HEK293 (cell line): Measurements from ENCODE around the gene TMEM141.

Experiments used
- CTCF ChIA-PET: fragments of 350-600 bp; formaldehyde crosslinking; extraction: SDS; loops from one replicate; lab custom pipeline; 2021; ENCODE audit warnings: antibody characterized with exemption; lab: Yijun Ruan, JAX
- POLR2A ChIA-PET: fragments of 300-600 bp; formaldehyde crosslinking; extraction: SDS; loops from one replicate; lab custom pipeline; 2020; ENCODE audit warnings: antibody characterized with exemption, inconsistent platforms; lab: Yijun Ruan, JAX
- H3K27ac ChIP-seq: fragments of 200-500 bp; sonication (Bioruptor generic); 2 replicates; pipeline ENCODE4 v1.5.1; 2014; ENCODE audit warnings: low read depth, low read length, control low read depth, inconsistent platforms; ENCODE audit errors: extremely low read depth
- H3K36me3 ChIP-seq, 2 experiments: fragments of 200-500 bp in 1 of 2; sonication (Bioruptor generic) in 1 of 2; 1 replicate in 1 of 2; 2 replicates in 1 of 2; pipeline ENCODE4 v1.5.1; 2014 to 2017; ENCODE audit warnings: inconsistent platforms in 2 of 2, low read length in 2 of 2; ENCODE audit not compliant: control insufficient read depth in 2 of 2, insufficient read depth in 1 of 2
- H3K4me1 ChIP-seq: fragments of 200-500 bp; sonication (Bioruptor generic); 2 replicates; pipeline ENCODE4 v1.5.1; 2014; ENCODE audit warnings: mild to moderate bottlenecking, low read length, inconsistent platforms; ENCODE audit not compliant: control insufficient read depth, insufficient read depth
- H3K4me3 ChIP-seq: 2 replicates; pipeline ENCODE4 v1.5.1; 2011; ENCODE audit warnings: low read depth, mild to moderate bottlenecking, control low read depth, low read length, moderate library complexity
- H3K9me3 ChIP-seq: fragments of 200-500 bp; sonication (Bioruptor generic); 2 replicates; pipeline ENCODE4 v1.5.1; 2014; ENCODE audit warnings: low read depth, low read length, inconsistent platforms; ENCODE audit not compliant: control insufficient read depth, insufficient read depth
- BCL11B ChIP-seq: fragments of 450-650 bp; formaldehyde crosslinking; IDR thresholded peaks from 2 replicates; pipeline ENCODE4 v1.5.1; 2016; ENCODE audit warnings: low read depth, missing biosample characterization, missing genetic modification characterization
- EGR2 ChIP-seq: fragments of 450-650 bp; formaldehyde crosslinking; IDR thresholded peaks from 2 replicates; pipeline ENCODE4 v1.5.1; 2016; ENCODE audit warnings: low read depth, missing biosample characterization, missing genetic modification characterization
- GLIS1 ChIP-seq: fragments of 450-650 bp; formaldehyde crosslinking; IDR thresholded peaks from 2 replicates; pipeline ENCODE4 v1.5.1; 2016; ENCODE audit warnings: missing biosample characterization, missing genetic modification characterization
- GLIS2 ChIP-seq: fragments of 450-650 bp; formaldehyde crosslinking; IDR thresholded peaks from 2 replicates; pipeline ENCODE4 v1.5.1; 2016; ENCODE audit warnings: missing biosample characterization, missing genetic modification characterization
- KLF9 ChIP-seq: fragments of 450-650 bp; formaldehyde crosslinking; IDR thresholded peaks from 2 replicates; pipeline ENCODE4 v1.5.1; 2016; ENCODE audit warnings: missing biosample characterization, missing genetic modification characterization, low read depth
- SP7 ChIP-seq: fragments of 450-650 bp; formaldehyde crosslinking; IDR thresholded peaks from 2 replicates; pipeline ENCODE4 v1.5.1; 2016; ENCODE audit warnings: missing biosample characterization, missing genetic modification characterization
- YY2 ChIP-seq: fragments of 450-650 bp; formaldehyde crosslinking; IDR thresholded peaks from 2 replicates; pipeline ENCODE4 v1.5.1; 2016; ENCODE audit warnings: missing biosample characterization, missing genetic modification characterization
- ZBTB8A ChIP-seq: fragments of 450-650 bp; formaldehyde crosslinking; IDR thresholded peaks from 2 replicates; pipeline ENCODE4 v1.5.1; 2016; ENCODE audit warnings: missing biosample characterization, missing genetic modification characterization
- ZFHX2 ChIP-seq: fragments of 450-650 bp; formaldehyde crosslinking; conservative IDR thresholded peaks from 2 replicates; pipeline ENCODE4 v1.5.1; 2016; ENCODE audit warnings: missing biosample characterization, missing genetic modification characterization
- ZFP69B ChIP-seq: fragments of 450-650 bp; formaldehyde crosslinking; IDR thresholded peaks from 2 replicates; pipeline ENCODE4 v1.5.1; 2016; ENCODE audit warnings: missing biosample characterization, missing genetic modification characterization
- ZNF175 ChIP-seq: fragments of 450-650 bp; formaldehyde crosslinking; IDR thresholded peaks from 2 replicates; pipeline ENCODE4 v1.5.1; 2016; ENCODE audit warnings: missing biosample characterization, missing genetic modification characterization
- ZNF24 ChIP-seq: fragments of 450-650 bp; formaldehyde crosslinking; IDR thresholded peaks from 2 replicates; pipeline ENCODE4 v1.5.1; 2016; ENCODE audit warnings: missing biosample characterization, missing genetic modification characterization
- ZNF335 ChIP-seq: fragments of 450-650 bp; formaldehyde crosslinking; conservative IDR thresholded peaks from 2 replicates; pipeline ENCODE4 v1.5.1; 2016; ENCODE audit warnings: missing biosample characterization, missing genetic modification characterization
- ZNF366 ChIP-seq: fragments of 450-650 bp; formaldehyde crosslinking; conservative IDR thresholded peaks from 2 replicates; pipeline ENCODE4 v1.5.1; 2016; ENCODE audit warnings: missing biosample characterization, missing genetic modification characterization
- ZNF37A ChIP-seq: fragments of 450-650 bp; IDR thresholded peaks from 2 replicates; pipeline ENCODE4 v1.5.1; 2018; ENCODE audit warnings: missing biosample characterization, missing genetic modification characterization
- ZNF473 ChIP-seq: fragments of 450-650 bp; formaldehyde crosslinking; IDR thresholded peaks from 2 replicates; pipeline ENCODE4 v1.5.1; 2017; ENCODE audit warnings: missing biosample characterization, missing genetic modification characterization
- ZNF501 ChIP-seq: fragments of 450-650 bp; formaldehyde crosslinking; IDR thresholded peaks from 2 replicates; pipeline ENCODE4 v1.5.1; 2016; ENCODE audit warnings: missing biosample characterization, missing genetic modification characterization
- ZNF529 ChIP-seq: fragments of 450-650 bp; formaldehyde crosslinking; IDR thresholded peaks from 2 replicates; pipeline ENCODE4 v1.5.1; 2017; ENCODE audit warnings: missing genetic modification characterization, missing biosample characterization; ENCODE audit not compliant: insufficient replicate concordance
- ZNF654 ChIP-seq: fragments of 450-650 bp; formaldehyde crosslinking; IDR thresholded peaks from 2 replicates; pipeline ENCODE4 v1.5.1; 2016; ENCODE audit warnings: low read depth, missing biosample characterization, missing genetic modification characterization
- TF ChIP-seq, protein P1 (sequence below): fragments of 450-650 bp; formaldehyde crosslinking; IDR thresholded peaks from 2 replicates; pipeline ENCODE4 v1.5.1; 2016; ENCODE audit warnings: missing biosample characterization, missing genetic modification characterization
- TF ChIP-seq, protein P2 (sequence below): fragments of 450-650 bp; formaldehyde crosslinking; IDR thresholded peaks from 2 replicates; pipeline ENCODE4 v1.5.1; 2016; ENCODE audit warnings: missing biosample characterization, missing genetic modification characterization
- TF ChIP-seq, protein P3 (sequence below): sonication (generic); formaldehyde crosslinking; IDR thresholded peaks from 2 replicates; pipeline ENCODE4 v1.8.1; 2022; ENCODE audit warnings: mild to moderate bottlenecking, moderate library complexity, missing genetic modification reagents
- TF ChIP-seq, protein P4 (sequence below): fragments of 450-650 bp; formaldehyde crosslinking; IDR thresholded peaks from 2 replicates; pipeline ENCODE4 v1.5.1; 2016; ENCODE audit warnings: missing biosample characterization, missing genetic modification characterization
- TF ChIP-seq, protein P5 (sequence below): fragments of 450-650 bp; formaldehyde crosslinking; optimal IDR thresholded peaks from 2 replicates; pipeline ENCODE3; 2016; ENCODE audit warnings: missing biosample characterization, mild to moderate bottlenecking, missing genetic modification characterization

Gene TMEM141

DNA sequence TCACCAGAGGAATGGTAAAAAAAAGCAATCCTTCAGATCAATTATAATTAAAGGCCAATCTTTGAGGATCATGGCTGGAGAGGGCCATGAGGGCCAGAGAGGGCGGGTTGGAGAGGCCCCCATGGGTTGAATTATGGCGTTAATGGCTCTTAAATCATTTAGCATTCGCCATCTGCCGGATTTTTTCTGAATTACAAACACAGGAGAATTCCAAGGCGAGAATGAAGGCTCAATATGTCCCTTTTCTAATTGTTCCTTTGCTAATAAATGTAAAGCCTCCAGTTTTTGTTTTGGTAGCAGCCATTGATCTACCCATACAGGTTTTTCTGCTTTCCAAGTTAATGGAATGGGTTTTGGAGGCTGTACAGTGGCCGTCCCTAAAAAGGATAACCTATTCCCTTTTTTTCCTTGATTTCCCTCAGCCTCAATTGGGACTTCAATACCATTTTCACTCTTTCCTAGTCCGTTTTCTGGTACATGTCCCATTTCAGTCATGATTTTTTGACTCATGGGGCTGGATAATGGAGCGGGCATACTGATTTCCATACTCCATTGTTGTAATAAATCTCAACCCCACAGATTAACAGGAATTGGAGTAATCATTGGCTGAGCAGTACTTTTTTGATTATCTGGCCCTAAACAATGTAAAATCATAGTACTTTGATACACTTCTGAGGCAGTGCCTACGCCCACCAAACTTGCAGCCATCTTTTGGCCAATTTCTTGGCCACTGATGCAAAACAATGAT is 6.7 kb upstream of the TMEM141 start:
- Histone ChIP-seq H3K36me3 (no peaks in the 10 kb centered on the region), H3K4me3 (no peak overlapping the region), H3K9me3 (no peaks in the 10 kb centered on the region), H3K27ac (no peak overlapping the region), H3K4me1 (no peaks in the 10 kb centered on the region; the same call in 1 of the 2 replicates)
- ChIA-PET POLR2A (no interaction called here), CTCF (interaction anchor here (0.6 to 8.2 kb wide), 10 partner anchors 17 to 285 kb away, joined by 3 to 79 read pairs (median 6); partner anchors contain the start of genes ABCA2, LCN15 and LCN8)
- TF ChIP-seq ZNF366 (tag by site-specific recombination) (no peak), ZNF335 (tag by site-specific recombination) (peak; percentile 61), GLIS1 (tag by site-specific recombination) (peak; percentile 57), BCL11B (tag by site-specific recombination) (no peak), ZBTB8A (tag by site-specific recombination) (0 out of 2 replicates have a peak, but pooled peaks have one; percentile 12), YY2 (0 out of 2 replicates have a peak, but pooled peaks have one; percentile 32), GLIS2 (tag by site-specific recombination) (peak; percentile 48; the same call in 1 of the 2 replicates), ZFP69B (no peak), ZNF654 (tag by site-specific recombination) (peak; percentile 58), EGR2 (tag by site-specific recombination) (no peak)
- TF ChIP-seq, protein P1, sequence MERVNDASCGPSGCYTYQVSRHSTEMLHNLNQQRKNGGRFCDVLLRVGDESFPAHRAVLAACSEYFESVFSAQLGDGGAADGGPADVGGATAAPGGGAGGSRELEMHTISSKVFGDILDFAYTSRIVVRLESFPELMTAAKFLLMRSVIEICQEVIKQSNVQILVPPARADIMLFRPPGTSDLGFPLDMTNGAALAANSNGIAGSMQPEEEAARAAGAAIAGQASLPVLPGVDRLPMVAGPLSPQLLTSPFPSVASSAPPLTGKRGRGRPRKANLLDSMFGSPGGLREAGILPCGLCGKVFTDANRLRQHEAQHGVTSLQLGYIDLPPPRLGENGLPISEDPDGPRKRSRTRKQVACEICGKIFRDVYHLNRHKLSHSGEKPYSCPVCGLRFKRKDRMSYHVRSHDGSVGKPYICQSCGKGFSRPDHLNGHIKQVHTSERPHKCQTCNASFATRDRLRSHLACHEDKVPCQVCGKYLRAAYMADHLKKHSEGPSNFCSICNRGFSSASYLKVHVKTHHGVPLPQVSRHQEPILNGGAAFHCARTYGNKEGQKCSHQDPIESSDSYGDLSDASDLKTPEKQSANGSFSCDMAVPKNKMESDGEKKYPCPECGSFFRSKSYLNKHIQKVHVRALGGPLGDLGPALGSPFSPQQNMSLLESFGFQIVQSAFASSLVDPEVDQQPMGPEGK = peak; percentile 33; the same call in 1 of the 2 replicates
- TF ChIP-seq, protein P2, sequence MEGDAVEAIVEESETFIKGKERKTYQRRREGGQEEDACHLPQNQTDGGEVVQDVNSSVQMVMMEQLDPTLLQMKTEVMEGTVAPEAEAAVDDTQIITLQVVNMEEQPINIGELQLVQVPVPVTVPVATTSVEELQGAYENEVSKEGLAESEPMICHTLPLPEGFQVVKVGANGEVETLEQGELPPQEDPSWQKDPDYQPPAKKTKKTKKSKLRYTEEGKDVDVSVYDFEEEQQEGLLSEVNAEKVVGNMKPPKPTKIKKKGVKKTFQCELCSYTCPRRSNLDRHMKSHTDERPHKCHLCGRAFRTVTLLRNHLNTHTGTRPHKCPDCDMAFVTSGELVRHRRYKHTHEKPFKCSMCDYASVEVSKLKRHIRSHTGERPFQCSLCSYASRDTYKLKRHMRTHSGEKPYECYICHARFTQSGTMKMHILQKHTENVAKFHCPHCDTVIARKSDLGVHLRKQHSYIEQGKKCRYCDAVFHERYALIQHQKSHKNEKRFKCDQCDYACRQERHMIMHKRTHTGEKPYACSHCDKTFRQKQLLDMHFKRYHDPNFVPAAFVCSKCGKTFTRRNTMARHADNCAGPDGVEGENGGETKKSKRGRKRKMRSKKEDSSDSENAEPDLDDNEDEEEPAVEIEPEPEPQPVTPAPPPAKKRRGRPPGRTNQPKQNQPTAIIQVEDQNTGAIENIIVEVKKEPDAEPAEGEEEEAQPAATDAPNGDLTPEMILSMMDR (tag by site-specific recombination) = 0 out of 2 replicates have a peak, but pooled peaks have one; percentile 25

DNA sequence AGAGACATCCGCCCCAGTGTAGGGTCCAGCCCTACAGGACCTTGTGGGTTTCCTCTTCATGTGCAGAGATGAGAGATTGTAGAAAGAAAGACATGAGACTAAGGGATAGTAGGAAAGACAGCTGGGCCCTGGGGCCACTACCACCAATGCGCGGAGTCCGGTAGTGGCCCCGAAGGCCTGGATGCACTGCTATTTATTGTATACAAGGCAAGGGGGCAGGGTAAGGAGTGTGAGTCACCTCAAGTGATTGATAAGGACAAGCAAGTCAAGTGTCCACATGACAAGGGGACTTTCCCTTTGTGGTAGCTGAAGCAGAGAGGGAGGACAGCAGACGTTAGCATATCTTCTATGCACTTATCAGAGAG is 6.2 kb upstream of the TMEM141 start:
- Histone ChIP-seq H3K4me1 (peaks cover under 1% of the 10 kb centered on the region), H3K4me3 (no peak overlapping the region), H3K36me3 (no peaks in the 10 kb centered on the region), H3K27ac (no peak overlapping the region), H3K9me3 (no peaks in the 10 kb centered on the region)
- TF ChIP-seq, protein P3, sequence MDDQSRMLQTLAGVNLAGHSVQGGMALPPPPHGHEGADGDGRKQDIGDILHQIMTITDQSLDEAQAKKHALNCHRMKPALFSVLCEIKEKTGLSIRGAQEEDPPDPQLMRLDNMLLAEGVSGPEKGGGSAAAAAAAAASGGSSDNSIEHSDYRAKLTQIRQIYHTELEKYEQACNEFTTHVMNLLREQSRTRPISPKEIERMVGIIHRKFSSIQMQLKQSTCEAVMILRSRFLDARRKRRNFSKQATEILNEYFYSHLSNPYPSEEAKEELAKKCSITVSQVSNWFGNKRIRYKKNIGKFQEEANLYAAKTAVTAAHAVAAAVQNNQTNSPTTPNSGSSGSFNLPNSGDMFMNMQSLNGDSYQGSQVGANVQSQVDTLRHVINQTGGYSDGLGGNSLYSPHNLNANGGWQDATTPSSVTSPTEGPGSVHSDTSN = no peak
- TF ChIP-seq ZNF473 (no peak), ZNF529 (no peak), SP7 (tag by site-specific recombination) (no peak), KLF9 (tag by site-specific recombination) (no peak), ZNF501 (tag by site-specific recombination) (no peak), ZNF37A (no peak), ZNF175 (no peak), ZNF24 (tag by site-specific recombination) (no peak), ZFHX2 (no peak)
- TF ChIP-seq, protein P4, sequence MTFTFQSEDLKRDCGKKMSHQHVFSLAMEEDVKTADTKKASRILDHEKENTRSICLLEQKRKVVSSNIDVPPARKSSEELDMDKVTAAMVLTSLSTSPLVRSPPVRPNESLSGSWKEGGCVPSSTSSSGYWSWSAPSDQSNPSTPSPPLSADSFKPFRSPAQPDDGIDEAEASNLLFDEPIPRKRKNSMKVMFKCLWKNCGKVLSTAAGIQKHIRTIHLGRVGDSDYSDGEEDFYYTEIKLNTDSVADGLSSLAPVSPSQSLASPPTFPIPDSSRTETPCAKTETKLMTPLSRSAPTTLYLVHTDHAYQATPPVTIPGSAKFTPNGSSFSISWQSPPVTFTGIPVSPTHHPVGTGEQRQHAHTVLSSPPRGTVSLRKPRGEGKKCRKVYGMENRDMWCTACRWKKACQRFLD (tag by site-specific recombination) = no peak
- TF ChIP-seq, protein P2 (tag by site-specific recombination) = no peak
- TF ChIP-seq, protein P5, sequence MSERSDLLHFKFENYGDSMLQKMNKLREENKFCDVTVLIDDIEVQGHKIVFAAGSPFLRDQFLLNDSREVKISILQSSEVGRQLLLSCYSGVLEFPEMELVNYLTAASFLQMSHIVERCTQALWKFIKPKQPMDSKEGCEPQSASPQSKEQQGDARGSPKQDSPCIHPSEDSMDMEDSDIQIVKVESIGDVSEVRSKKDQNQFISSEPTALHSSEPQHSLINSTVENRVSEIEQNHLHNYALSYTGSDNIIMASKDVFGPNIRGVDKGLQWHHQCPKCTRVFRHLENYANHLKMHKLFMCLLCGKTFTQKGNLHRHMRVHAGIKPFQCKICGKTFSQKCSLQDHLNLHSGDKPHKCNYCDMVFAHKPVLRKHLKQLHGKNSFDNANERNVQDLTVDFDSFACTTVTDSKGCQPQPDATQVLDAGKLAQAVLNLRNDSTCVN (tag by site-specific recombination) = no peak
- ChIA-PET POLR2A (no interaction called here), CTCF (interaction anchor here (0.6 to 6.1 kb wide), 5 partner anchors 21 to 251 kb away, joined by 3 to 61 read pairs (median 6); partner anchors contain the start of gene LCN15)
